Activated T-helper 1 cell treated with Interleukin-2 at 50 U/mL for 16 hours (primary cell): ENCODE data around the gene DNAJC17.

Experiments used
- DNase-seq: peaks from one replicate; pipeline ENCODE4 v3.0.0-alpha.2; 2020; ENCODE audit warnings: low read depth

The DNAJC17 gene

GRCh38 chr15:40789999-40790398 lies 17.3 kb downstream of the DNAJC17 start:
- DNase-seq, result no peak

GRCh38 chr15:40789119-40789518 lies 18.2 kb downstream of the DNAJC17 start:
- no peak for DNase-seq

- DNase-seq, result no peak
These were observed 19.3 kb downstream of the DNAJC17 start for GRCh38 chr15:40787991-40788390.

GRCh38 chr15:40787344-40787841 lies 19.9 kb downstream of the DNAJC17 start:
- DNase-seq, result peak; percentile 22

GRCh38 chr15:40785814-40786213 lies 21.5 kb downstream of the DNAJC17 start:
- DNase-seq, result no peak

- DNase-seq, result no peak
These were observed 22.1 kb downstream of the DNAJC17 start for GRCh38 chr15:40785164-40785563.

GRCh38 chr15:40782609-40783227 lies 24.6 kb downstream of the DNAJC17 start:
- DNase-seq, result peak; percentile 67

- DNase-seq, result no peak
These were observed 30.6 kb downstream of the DNAJC17 start for GRCh38 chr15:40776537-40777141.

- no peak for DNase-seq
These were observed 31.3 kb downstream of the DNAJC17 start for GRCh38 chr15:40775740-40776536.

GRCh38 chr15:40775007-40775406 lies 32.3 kb downstream of the DNAJC17 start:
- DNase-seq, result no peak

- DNase-seq, result no peak
These were observed 33.4 kb downstream of the DNAJC17 start for GRCh38 chr15:40773902-40774301.

- DNase-seq, result no peak
These were observed 33.8 kb downstream of the DNAJC17 start for GRCh38 chr15:40773496-40773895.

GRCh38 chr15:40772014-40772413 lies 35.3 kb downstream of the DNAJC17 start:
- DNase-seq, result no peak

GRCh38 chr15:40771242-40771641 lies 36.0 kb downstream of the DNAJC17 start:
- no peak for DNase-seq

GRCh38 chr15:40770147-40770721 lies 37.0 kb downstream of the DNAJC17 start:
- DNase-seq, result no peak

GRCh38 chr15:40769274-40770146 lies 37.8 kb downstream of the DNAJC17 start, which contains the start of gene C15orf62:
Gene C15orf62, plus strand, starts transcription at chr15:40769980. Its CDS starts 516 bp downstream, at chr15:40770496.
- no peak for DNase-seq

GRCh38 chr15:40768521-40769273 lies 38.6 kb downstream of the DNAJC17 start:
- no peak for DNase-seq

- no peak for DNase-seq
These were observed 39.3 kb downstream of the DNAJC17 start for GRCh38 chr15:40767838-40768500.

- DNase-seq, result no peak
These were observed 40.1 kb downstream of the DNAJC17 start for GRCh38 chr15:40766906-40767837.
